Measurements from ENCODE around the gene CACNA1I. TPM values are rescaled to one million over a fixed set of nuclear protein-coding genes. Genes with fewer than 3 reads are reported as not detected.

CACNA1I gene
- total RNA-seq, 4 donors from 2014 or later: 0.16 to 0.57 (median 0.20) TPM

DNA sequence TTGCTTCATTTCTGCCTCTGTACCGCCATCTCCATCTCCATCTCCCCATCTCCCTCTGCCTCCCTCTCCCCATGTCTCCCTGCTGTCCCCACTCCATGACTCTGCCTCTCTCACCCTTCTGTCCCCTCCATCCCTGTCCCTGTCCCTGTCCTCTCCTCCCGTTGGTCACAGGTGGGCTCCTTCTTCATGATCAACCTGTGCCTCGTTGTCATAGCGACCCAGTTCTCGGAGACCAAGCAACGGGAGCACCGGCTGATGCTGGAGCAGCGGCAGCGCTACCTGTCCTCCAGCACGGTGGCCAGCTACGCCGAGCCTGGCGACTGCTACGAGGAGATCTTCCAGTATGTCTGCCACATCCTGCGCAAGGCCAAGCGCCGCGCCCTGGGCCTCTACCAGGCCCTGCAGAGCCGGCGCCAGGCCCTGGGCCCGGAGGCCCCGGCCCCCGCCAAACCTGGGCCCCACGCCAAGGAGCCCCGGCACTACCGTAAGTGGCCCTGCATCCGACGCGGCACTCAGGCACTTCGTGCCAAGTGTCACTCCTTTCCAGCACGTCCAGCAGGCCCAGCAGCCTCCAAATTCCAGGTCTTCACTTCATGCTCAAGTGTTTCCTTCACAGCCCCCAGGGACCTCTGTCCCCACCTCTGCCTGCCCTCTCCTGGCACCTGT lies 76.0 kb downstream of the CACNA1I start:
- TF ChIP-seq, protein P1, sequence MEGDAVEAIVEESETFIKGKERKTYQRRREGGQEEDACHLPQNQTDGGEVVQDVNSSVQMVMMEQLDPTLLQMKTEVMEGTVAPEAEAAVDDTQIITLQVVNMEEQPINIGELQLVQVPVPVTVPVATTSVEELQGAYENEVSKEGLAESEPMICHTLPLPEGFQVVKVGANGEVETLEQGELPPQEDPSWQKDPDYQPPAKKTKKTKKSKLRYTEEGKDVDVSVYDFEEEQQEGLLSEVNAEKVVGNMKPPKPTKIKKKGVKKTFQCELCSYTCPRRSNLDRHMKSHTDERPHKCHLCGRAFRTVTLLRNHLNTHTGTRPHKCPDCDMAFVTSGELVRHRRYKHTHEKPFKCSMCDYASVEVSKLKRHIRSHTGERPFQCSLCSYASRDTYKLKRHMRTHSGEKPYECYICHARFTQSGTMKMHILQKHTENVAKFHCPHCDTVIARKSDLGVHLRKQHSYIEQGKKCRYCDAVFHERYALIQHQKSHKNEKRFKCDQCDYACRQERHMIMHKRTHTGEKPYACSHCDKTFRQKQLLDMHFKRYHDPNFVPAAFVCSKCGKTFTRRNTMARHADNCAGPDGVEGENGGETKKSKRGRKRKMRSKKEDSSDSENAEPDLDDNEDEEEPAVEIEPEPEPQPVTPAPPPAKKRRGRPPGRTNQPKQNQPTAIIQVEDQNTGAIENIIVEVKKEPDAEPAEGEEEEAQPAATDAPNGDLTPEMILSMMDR (IDR thresholded peaks at IDR 0.05; ENCODE audit: low read depth): no peak

DNA sequence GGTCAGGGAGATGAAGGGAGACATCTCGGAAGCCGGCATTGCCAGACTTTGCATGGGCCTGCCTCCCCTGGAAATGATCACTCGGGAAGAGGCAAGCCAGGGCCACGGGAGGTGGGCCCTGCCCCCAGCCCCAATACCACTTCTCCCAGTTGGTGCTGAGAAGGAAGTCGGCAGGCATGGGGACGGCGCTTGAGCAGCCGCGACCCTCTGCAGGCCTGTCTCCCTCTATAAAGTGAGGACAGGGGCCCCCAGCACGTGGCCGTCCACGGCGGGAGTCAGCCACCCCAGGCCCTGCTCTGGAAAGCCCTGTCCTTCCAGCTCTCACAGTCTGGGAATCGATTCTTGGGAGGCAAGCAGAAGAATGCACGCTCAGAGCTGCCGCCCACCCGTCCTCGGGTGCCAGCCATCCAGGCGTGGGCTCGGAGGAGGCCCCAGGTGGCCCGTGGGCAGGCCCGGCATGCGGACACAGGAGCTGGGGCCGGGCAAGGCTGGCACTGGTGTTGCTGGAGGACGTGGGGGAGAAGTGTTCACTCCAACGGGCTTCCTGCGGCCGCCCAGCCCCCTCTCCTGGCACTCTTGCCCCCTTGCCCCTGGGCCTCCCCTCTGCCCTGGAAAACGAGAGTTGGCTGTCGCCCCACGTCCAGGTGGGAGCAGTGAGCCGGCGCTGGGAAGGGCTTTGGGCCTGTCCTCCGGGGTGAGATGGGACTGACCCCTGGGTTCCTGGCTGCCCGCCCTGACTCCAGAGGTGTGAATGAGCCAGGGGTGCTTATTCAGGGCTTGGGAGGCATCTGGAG lies 77.5 kb downstream of the CACNA1I start:
- TF ChIP-seq, protein P1 (IDR thresholded peaks at IDR 0.05; ENCODE audit: low read depth): no peak

DNA sequence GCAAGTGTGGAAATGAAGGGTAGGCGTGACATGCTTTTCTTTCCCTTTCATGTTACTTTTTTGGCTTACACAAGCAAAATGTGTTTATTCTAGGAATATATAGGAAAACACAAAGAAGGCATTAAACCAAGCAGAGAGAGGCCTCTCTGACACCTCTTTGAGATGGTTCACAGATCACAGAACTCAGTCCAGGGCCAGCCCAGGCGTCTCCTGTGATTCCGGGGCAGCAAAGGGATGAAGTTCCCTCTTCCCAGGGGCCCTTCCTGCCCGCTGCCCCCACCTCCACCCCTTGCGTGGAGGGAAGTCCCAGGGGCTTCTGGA lies 78.0 kb downstream of the CACNA1I start:
- TF ChIP-seq, protein P1 (IDR thresholded peaks at IDR 0.05; ENCODE audit: low read depth): no peak

DNA sequence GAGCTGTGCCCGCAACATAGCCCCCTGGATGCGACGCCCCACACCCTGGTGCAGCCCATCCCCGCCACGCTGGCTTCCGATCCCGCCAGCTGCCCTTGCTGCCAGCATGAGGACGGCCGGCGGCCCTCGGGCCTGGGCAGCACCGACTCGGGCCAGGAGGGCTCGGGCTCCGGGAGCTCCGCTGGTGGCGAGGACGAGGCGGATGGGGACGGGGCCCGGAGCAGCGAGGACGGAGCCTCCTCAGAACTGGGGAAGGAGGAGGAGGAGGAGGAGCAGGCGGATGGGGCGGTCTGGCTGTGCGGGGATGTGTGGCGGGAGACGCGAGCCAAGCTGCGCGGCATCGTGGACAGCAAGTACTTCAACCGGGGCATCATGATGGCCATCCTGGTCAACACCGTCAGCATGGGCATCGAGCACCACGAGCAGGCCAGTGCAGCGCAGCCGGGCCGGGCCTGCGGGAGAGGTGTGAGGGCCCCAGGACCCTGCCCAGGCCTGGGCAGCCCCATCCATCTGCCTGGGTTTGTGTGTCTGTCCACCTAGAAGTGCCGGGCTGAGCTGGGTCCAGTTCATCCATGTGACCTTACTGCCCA lies 79.0 kb downstream of the CACNA1I start:
- TF ChIP-seq, protein P1 (IDR thresholded peaks at IDR 0.05; ENCODE audit: low read depth): no peak

DNA sequence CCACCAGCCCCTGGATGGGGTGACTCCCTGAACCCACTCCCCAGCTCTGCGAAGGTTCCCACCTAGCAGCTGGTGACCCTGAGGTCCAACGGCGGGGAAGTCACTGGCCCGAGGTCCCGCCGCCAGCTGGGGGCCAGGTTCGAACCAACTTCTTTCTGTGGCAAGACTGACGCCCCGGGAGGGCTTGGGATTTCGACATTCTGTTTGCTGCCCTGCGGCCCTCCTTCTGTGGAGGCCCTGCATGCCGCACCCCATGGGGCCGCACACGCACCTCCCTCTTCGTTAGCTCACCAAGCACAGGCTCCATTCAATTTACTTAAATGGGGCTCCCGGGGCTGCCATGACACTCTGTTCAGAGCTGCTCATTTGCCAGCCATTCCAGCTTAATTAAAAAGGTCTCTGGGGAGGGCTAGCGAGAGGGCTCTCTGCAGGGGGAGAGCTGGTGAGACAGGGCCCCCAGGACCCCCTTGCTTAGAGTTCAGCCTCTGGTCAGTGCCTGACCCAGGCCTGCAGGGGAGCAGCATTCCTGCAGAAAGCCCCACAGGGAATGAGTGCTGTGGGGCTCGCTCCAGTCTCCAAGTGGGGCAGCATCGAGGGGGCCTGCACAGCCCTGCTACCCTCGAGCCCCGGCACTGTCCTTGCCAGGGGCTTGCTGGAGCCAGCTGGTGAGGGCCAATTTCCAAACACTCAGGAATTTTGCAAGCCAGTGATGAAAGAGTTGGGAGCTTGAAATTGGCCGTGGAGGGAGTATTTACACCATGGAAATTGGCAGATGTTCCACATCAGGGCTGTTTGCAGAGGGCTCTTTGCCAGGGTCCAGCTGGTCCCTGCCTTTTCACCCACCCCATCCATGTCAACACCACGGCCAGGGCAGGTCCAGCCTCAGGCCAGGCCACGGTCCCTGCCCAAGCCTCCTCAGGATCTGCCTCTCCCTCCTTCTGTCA lies 80.8 kb downstream of the CACNA1I start:
- TF ChIP-seq, protein P1 (IDR thresholded peaks at IDR 0.05; ENCODE audit: low read depth): no peak

DNA sequence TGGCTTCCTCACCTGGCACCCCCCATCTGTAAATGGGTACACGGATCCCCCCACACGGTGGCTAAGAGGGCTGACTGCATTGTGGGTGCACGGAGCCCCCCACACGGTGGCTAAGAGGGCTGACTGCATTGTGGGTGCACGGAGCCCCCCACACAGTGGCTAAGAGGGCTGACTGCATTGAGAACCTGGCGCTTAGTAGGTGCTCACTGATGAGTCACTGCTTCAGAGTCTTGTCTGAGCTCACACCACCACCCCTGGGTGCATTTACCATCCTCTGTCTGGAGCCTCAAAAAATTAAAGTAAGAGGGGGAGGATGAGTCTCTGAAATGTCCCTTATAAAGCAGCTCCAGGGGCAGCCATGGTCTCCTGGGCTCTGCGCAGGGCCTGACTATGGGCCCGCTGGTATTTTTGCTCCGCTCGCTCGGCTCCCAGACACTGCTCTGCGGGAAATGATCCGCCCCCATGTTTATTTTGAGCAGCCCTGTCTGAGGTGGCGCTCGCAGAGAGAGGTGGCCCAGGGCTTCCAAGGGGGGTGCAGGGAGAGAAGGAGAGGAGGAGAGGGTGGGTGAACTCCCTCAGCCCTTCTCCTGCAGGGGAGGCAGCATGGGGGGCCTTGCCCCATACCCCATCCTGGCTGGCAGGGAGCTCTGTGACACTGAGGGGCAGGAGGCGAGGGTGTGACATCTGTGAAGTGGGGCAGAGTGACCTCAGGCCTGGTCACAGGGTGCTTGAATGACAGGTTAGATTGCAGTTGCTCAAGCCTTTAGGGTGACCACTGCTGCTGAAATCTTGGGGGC lies 82.6 kb downstream of the CACNA1I start:
- TF ChIP-seq, protein P1 (IDR thresholded peaks at IDR 0.05; ENCODE audit: low read depth): no peak
